Measurements from ENCODE around the gene NRAP. TPM values are rescaled to one million over a fixed set of nuclear protein-coding genes. Genes with fewer than 3 reads are reported as not detected.

NRAP gene
- total and polyA plus RNA-seq, 2 donors (not counting 3 experiments of a cell fraction or from before 2014, with no cell fraction given): not detected

- H2AFZ ChIP-seq (ENCODE audit: low read depth, low read length): no peak overlapping the region
- H3K27ac ChIP-seq (ENCODE audit: insufficient read depth, low read depth, low read length): no peak overlapping the region
- H3K27me3 ChIP-seq (ENCODE audit: control insufficient read depth in 2 of 2, insufficient read depth in 2 of 2, low read length in 2 of 2): peaks cover 0 to 4% of the 10 kb centered on the region in 2 experiments
- BruUV-seq (replicated peaks): no TSS peak
- ChIA-PET CTCF (no interaction called here), POLR2A (no interaction called here)
- H3K4me1 ChIP-seq (ENCODE audit: control insufficient read depth, extremely low read depth, insufficient read depth, low read length): no peaks in the 10 kb centered on the region
- dilution Hi-C loops (cut with MboI; ENCODE audit: extremely low pct_ligation_motif_present, low sequenced_read_pairs): no loop called here
- no peaks in the 10 kb centered on the region for H3K9me1 ChIP-seq (replicated peaks; ENCODE audit: control insufficient read depth, extremely low read depth, insufficient read depth, low read length)
- H3K79me2 ChIP-seq (ENCODE audit: control insufficient read depth, insufficient read depth, low read length): no peaks in the 10 kb centered on the region
- no peak overlapping the region for H3K4me2 ChIP-seq (ENCODE audit: insufficient read depth, low read length)
- H3K36me3 ChIP-seq (ENCODE audit: control insufficient read depth in 2 of 2, extremely low read depth in 1 of 2, insufficient read depth in 2 of 2, low read length in 2 of 2): no peaks in the 10 kb centered on the region
- FAIRE-seq: no peak
- H4K20me1 ChIP-seq (replicated peaks; ENCODE audit: control insufficient read depth, extremely low read depth, insufficient read depth, low read length): no peaks in the 10 kb centered on the region
- TF ChIP-seq JUN (IDR thresholded peaks at IDR 0.05; ENCODE audit: borderline replicate concordance, insufficient read depth, insufficient read length, low read depth) (peak; percentile 41), FOS (IDR thresholded peaks at IDR 0.05; ENCODE audit: borderline replicate concordance, insufficient read depth, low read length) (peak; percentile 35), POLR2AphosphoS5 (IDR thresholded peaks at IDR 0.05; ENCODE audit: insufficient read depth, low read depth, low read length) (no peak)
- no peak for DNase-seq (ENCODE audit: low read depth, low spot score)
- no peak overlapping the region for H3K9ac ChIP-seq (replicated peaks; ENCODE audit: extremely low read depth, insufficient read depth, low read length)
- H3K9me3 ChIP-seq (replicated peaks; ENCODE audit: control insufficient read depth, insufficient read depth, low read length): no peaks in the 10 kb centered on the region
- no peak overlapping the region for H3K4me3 ChIP-seq (replicated peaks in 1 of 3; ENCODE audit: insufficient read depth in 1 of 3, low read depth in 1 of 3, low read length in 3 of 3)
- intact Hi-C loops (cut with micrococcal nuclease): no loop called here
Measured at GRCh38 chr10:113666682-113667252, 2.9 kb upstream of the NRAP start.

GRCh38 chr10:113665806-113666354, 2.0 kb upstream of the NRAP start:
- dilution Hi-C loops (cut with MboI; ENCODE audit: extremely low pct_ligation_motif_present, low sequenced_read_pairs): no loop called here
- FAIRE-seq (no peak), DNase-seq (ENCODE audit: low read depth, low spot score) (no peak)
- peaks cover 0 to 2% of the 10 kb centered on the region in 2 experiments for H3K27me3 ChIP-seq (ENCODE audit: control insufficient read depth in 2 of 2, insufficient read depth in 2 of 2, low read length in 2 of 2)
- H2AFZ ChIP-seq (ENCODE audit: low read depth, low read length): no peak overlapping the region
- H3K36me3 ChIP-seq (ENCODE audit: control insufficient read depth in 2 of 2, extremely low read depth in 1 of 2, insufficient read depth in 2 of 2, low read length in 2 of 2): no peaks in the 10 kb centered on the region
- TF ChIP-seq MYC (IDR thresholded peaks at IDR 0.05; ENCODE audit: low read depth, low read length) (no peak), MAX (IDR thresholded peaks at IDR 0.05; ENCODE audit: insufficient read depth, insufficient read length) (no peak), EZH2 (IDR thresholded peaks at IDR 0.05; ENCODE audit: borderline replicate concordance, low read depth, low read length, severe bottlenecking) (no peak), JUN (IDR thresholded peaks at IDR 0.05; ENCODE audit: borderline replicate concordance, insufficient read depth, insufficient read length, low read depth) (no peak), GATA2 (IDR thresholded peaks at IDR 0.05; ENCODE audit: insufficient read depth, insufficient read length, low read depth, low read length) (no peak), FOS (IDR thresholded peaks at IDR 0.05; ENCODE audit: borderline replicate concordance, insufficient read depth, low read length) (no peak), CTCF (IDR thresholded peaks at IDR 0.05; ENCODE audit: extremely low read depth in 1 of 2, insufficient read depth in 1 of 2, low read depth in 1 of 2, low read length in 2 of 2) (no peak)
- intact Hi-C loops (cut with micrococcal nuclease): no loop called here
- POLR2A ChIA-PET: no interaction called here
- CTCF ChIA-PET: interaction anchor here (0.5 kb wide), 1 partner anchor 285 kb away, joined by 3 read pairs; no protein-coding TSS in a partner anchor
- H3K79me2 ChIP-seq (ENCODE audit: control insufficient read depth, insufficient read depth, low read length): no peaks in the 10 kb centered on the region
- no peak overlapping the region for H3K4me3 ChIP-seq (replicated peaks in 1 of 3; ENCODE audit: insufficient read depth in 1 of 3, low read depth in 1 of 3, low read length in 3 of 3)
- no peaks in the 10 kb centered on the region for H4K20me1 ChIP-seq (replicated peaks; ENCODE audit: control insufficient read depth, extremely low read depth, insufficient read depth, low read length)
- no TSS peak for BruUV-seq (replicated peaks)
- no peaks in the 10 kb centered on the region for H3K9me3 ChIP-seq (replicated peaks; ENCODE audit: control insufficient read depth, insufficient read depth, low read length)
- H3K4me2 ChIP-seq (ENCODE audit: insufficient read depth, low read length): no peak overlapping the region
- H3K9ac ChIP-seq (replicated peaks; ENCODE audit: extremely low read depth, insufficient read depth, low read length): no peak overlapping the region
- H3K27ac ChIP-seq (ENCODE audit: insufficient read depth, low read depth, low read length): no peak overlapping the region
- no peaks in the 10 kb centered on the region for H3K9me1 ChIP-seq (replicated peaks; ENCODE audit: control insufficient read depth, extremely low read depth, insufficient read depth, low read length)
- H3K4me1 ChIP-seq (ENCODE audit: control insufficient read depth, extremely low read depth, insufficient read depth, low read length): no peaks in the 10 kb centered on the region

All from endothelial cell of umbilical vein (primary cell).